NB4 (cell line): ENCODE data around the gene EXOSC7.

Experiments used
- CTCF ChIP-seq: IDR thresholded peaks from one replicate; pipeline ENCODE4 v1.5.1; 2012; ENCODE audit warnings: low read depth, low read length
- MAX ChIP-seq: IDR thresholded peaks from 2 replicates; pipeline ENCODE4 v1.6.1; 2011; ENCODE audit warnings: low read depth, low read length
- MYC ChIP-seq: IDR thresholded peaks from 2 replicates; pipeline ENCODE4 v1.6.1; 2011; ENCODE audit warnings: low read depth, low read length
- POLR2A ChIP-seq: IDR thresholded peaks from 2 replicates; pipeline ENCODE4 v1.6.1; 2011; ENCODE audit warnings: mild to moderate bottlenecking; ENCODE audit not compliant: insufficient read length; ENCODE audit errors: extremely low read depth

GRCh38 chr3:44926921-44927320 lies 49.1 kb upstream of the EXOSC7 start:
- TF ChIP-seq POLR2A (no peak), CTCF (no peak), MYC (no peak), MAX (no peak)
